Liver (tissue), 9 donors: Measurements from ENCODE around the gene CHERP. TPM values are rescaled to one million over a fixed set of nuclear protein-coding genes. Genes with fewer than 3 reads are reported as not detected.

Experiments
- DNase-seq: peaks from one replicate; pipeline ENCODE4 v3.0.0-alpha.2; 2017; ENCODE audit warnings: low spot score
- H3K27ac ChIP-seq, 2 donors: one replicate each; pipeline ENCODE4 v1.7.0; 2013; ENCODE audit warnings: inconsistent platforms in 2 of 2, low read length in 2 of 2, control low read depth in 1 of 2, low read depth in 1 of 2, mild to moderate bottlenecking in 1 of 2
- H3K27me3 ChIP-seq, 4 donors: one replicate each; pipeline versions ENCODE4 v1.6.1 to v1.7.0; 2013; ENCODE audit warnings: low read length in 3 of 4, inconsistent platforms in 1 of 4, mild to moderate bottlenecking in 1 of 4, moderate library complexity in 1 of 4; ENCODE audit not compliant: control insufficient read depth in 4 of 4, insufficient read depth in 4 of 4
- H3K36me3 ChIP-seq, 4 donors: one replicate each; pipeline versions ENCODE4 v1.6.1 to v1.7.0; 2013; ENCODE audit warnings: low read length in 3 of 4, mild to moderate bottlenecking in 3 of 4, low read depth in 1 of 4, moderate library complexity in 1 of 4; ENCODE audit not compliant: control insufficient read depth in 4 of 4, insufficient read depth in 3 of 4
- H3K4me1 ChIP-seq, 4 donors: one replicate each; pipeline versions ENCODE4 v1.6.1 to v1.7.0; 2013; ENCODE audit warnings: low read length in 3 of 4, mild to moderate bottlenecking in 3 of 4, moderate library complexity in 1 of 4; ENCODE audit not compliant: control insufficient read depth in 4 of 4, insufficient read depth in 4 of 4
- H3K4me3 ChIP-seq, 3 donors: one replicate each; pipeline versions ENCODE4 v1.6.1 to v1.7.0; 2013; ENCODE audit warnings: low read length in 3 of 3, control low read depth in 1 of 3, low read depth in 1 of 3, mild to moderate bottlenecking in 1 of 3
- H3K9ac ChIP-seq, 2 donors: one replicate each; pipeline ENCODE4 v1.7.0; 2013; ENCODE audit warnings: low read length in 2 of 2, mild to moderate bottlenecking in 2 of 2, moderate library complexity in 2 of 2, control low read depth in 1 of 2, low read depth in 1 of 2
- H3K9me3 ChIP-seq, 4 donors: one replicate each; pipeline versions ENCODE4 v1.6.1 to v1.7.0; 2013; ENCODE audit warnings: low read length in 3 of 4; ENCODE audit not compliant: control insufficient read depth in 4 of 4
- ATF3 ChIP-seq: IDR thresholded peaks from 2 replicates; pipeline ENCODE4 v1.6.1; 2016; ENCODE audit warnings: antibody characterized with exemption
- FOXA1 ChIP-seq: IDR thresholded peaks from 2 replicates; pipeline ENCODE4 v1.6.1; 2016; ENCODE audit warnings: antibody characterized with exemption
- FOXA2 ChIP-seq: IDR thresholded peaks from 2 replicates; pipeline ENCODE4 v1.6.1; 2016; ENCODE audit warnings: antibody characterized with exemption
- GABPA ChIP-seq, 2 donors: IDR thresholded peaks in 1 of 2; conservative IDR thresholded peaks in 1 of 2; 2 replicates each; pipeline ENCODE4 v1.6.1; 2016; ENCODE audit warnings: antibody characterized with exemption in 2 of 2, mild to moderate bottlenecking in 1 of 2, moderate library complexity in 1 of 2
- HNF4A ChIP-seq, 2 donors: conservative IDR thresholded peaks; 2 replicates each; pipeline ENCODE4 v1.6.1; 2016; ENCODE audit warnings: antibody characterized with exemption in 2 of 2, mild to moderate bottlenecking in 2 of 2
- HNF4G ChIP-seq: IDR thresholded peaks from 2 replicates; pipeline ENCODE4 v1.6.1; 2016; ENCODE audit warnings: antibody characterized with exemption
- JUND ChIP-seq, 2 donors: IDR thresholded peaks; 2 replicates each; pipeline ENCODE4 v1.6.1; 2016; ENCODE audit warnings: antibody characterized with exemption in 2 of 2
- RAD21 ChIP-seq, 2 donors: IDR thresholded peaks; 2 replicates each; pipeline ENCODE4 v1.6.1; 2016; ENCODE audit warnings: antibody characterized with exemption in 2 of 2, mild to moderate bottlenecking in 2 of 2
- REST ChIP-seq: IDR thresholded peaks from 2 replicates; pipeline ENCODE4 v1.6.1; 2016; ENCODE audit warnings: antibody characterized with exemption, mild to moderate bottlenecking
- RXRA ChIP-seq, 2 donors: IDR thresholded peaks; 2 replicates each; pipeline ENCODE4 v1.6.1; 2017 to 2018; ENCODE audit warnings: antibody characterized with exemption in 2 of 2, mild to moderate bottlenecking in 1 of 2
- SP1 ChIP-seq: IDR thresholded peaks from 2 replicates; pipeline ENCODE4 v1.6.1; 2018; ENCODE audit warnings: antibody characterized with exemption, mild to moderate bottlenecking
- TAF1 ChIP-seq: conservative IDR thresholded peaks from 2 replicates; pipeline ENCODE4 v1.6.1; 2016; ENCODE audit warnings: antibody characterized with exemption, mild to moderate bottlenecking
- ZBTB33 ChIP-seq: IDR thresholded peaks from 2 replicates; pipeline ENCODE4 v1.6.1; 2016; ENCODE audit warnings: antibody characterized with exemption
- WGBS: extraction: QIAGEN DNeasy Blood & Tissue Kit; methylation state at CpG from one replicate; pipeline ENCODE4 v1.1.7; 2013; 5-methylcytosine and 5-hydroxymethylcytosine counted together
- polyA plus RNA-seq, 2 donors: library from polyadenylated mRNA; stranded (reverse) in 1 of 2; unstranded in 1 of 2; fragments of 200-250 nt in 1 of 2; fragments of >200 nt in 1 of 2; fragmentation: Nextera tagmentation in 1 of 2; extraction: Ambion mirVana in 1 of 2; gene quantifications; one replicate each; pipeline versions ENCODE4 v1.2.1 to v1.2.3, GENCODE V29; 2013 to 2015
- total RNA-seq, 2 donors: library from RNA; depleted of rRNA; stranded (reverse); fragments of >200 nt; gene quantifications; one replicate each; pipeline ENCODE4 v1.2.3, GENCODE V29; 2014
- donor health status: healthy.
- donor health status: healthy.
- donor health status: healthy.
- donor health status: healthy.
- donor health status: healthy.

The CHERP gene
- total and polyA plus RNA-seq, 4 donors, result 8.5 to 14.0 (median 9.0) TPM

GRCh38 chr19:16540948-16541347 is 1.3 kb downstream of the CHERP start:
- no peaks in the 10 kb centered on the region for H3K9me3 ChIP-seq
- 35% methylated on average over 12 of the region's 12 CpGs for WGBS
- peak overlapping the region; percentile 86 to 99 (median 99) for H3K4me3 ChIP-seq
- H3K36me3 ChIP-seq, result peaks cover 0 to 25% (median 7%) of the 10 kb centered on the region in 4 donors
- H3K27me3 ChIP-seq, result no peaks in the 10 kb centered on the region
- H3K27ac ChIP-seq, result peak overlapping the region in 1 of 2 donors; percentile 91
- DNase-seq, result no peak
- peak overlapping the region; percentile 93 to 97 for H3K9ac ChIP-seq
- peaks cover 11 to 47% (median 35%) of the 10 kb centered on the region in 4 donors for H3K4me1 ChIP-seq
- TF ChIP-seq RXRA (IDR thresholded peaks at IDR 0.05) (peak; percentile 96 to 98), HNF4A (conservative IDR thresholded peaks at IDR 0.05) (peak; percentile 90), GABPA (IDR thresholded peaks at IDR 0.05 in 1 of 2, conservative IDR thresholded peaks at IDR 0.05 in 1 of 2) (peak in 1 of 2 donors; percentile 66), JUND (IDR thresholded peaks at IDR 0.05) (peak in 1 of 2 donors; percentile 18), HNF4G (peak; percentile 72), TAF1 (no peak), FOXA1 (no peak), SP1 (peak; percentile 85)

GRCh38 chr19:16537111-16537510 is 5.1 kb downstream of the CHERP start:
- Histone ChIP-seq H3K27ac (no peak overlapping the region), H3K27me3 (no peaks in the 10 kb centered on the region), H3K4me3 (no peak overlapping the region), H3K9ac (no peak overlapping the region), H3K9me3 (no peaks in the 10 kb centered on the region), H3K36me3 (peaks cover 14 to 63% (median 29%) of the 10 kb centered on the region in 4 donors), H3K4me1 (peaks cover 8 to 30% (median 23%) of the 10 kb centered on the region in 4 donors)
- WGBS, result 95% methylated on average over 13 of the region's 13 CpGs
- TF ChIP-seq RAD21 (IDR thresholded peaks at IDR 0.05), result no peak
- TF ChIP-seq SP1, result no peak
- no peak for TF ChIP-seq HNF4G
- TF ChIP-seq FOXA1, result no peak
- TF ChIP-seq REST, result no peak
- no peak for TF ChIP-seq FOXA2
- TF ChIP-seq TAF1, result no peak
- TF ChIP-seq ATF3, result no peak
- TF ChIP-seq ZBTB33, result no peak
- TF ChIP-seq JUND (IDR thresholded peaks at IDR 0.05), result no peak
- DNase-seq, result peak; percentile 30
